GM23338 (cell line): Measurements from ENCODE around the gene EREG. TPM values are rescaled to one million over a fixed set of nuclear protein-coding genes. Genes with fewer than 3 reads are reported as not detected.

Experiments used
- ATAC-seq: fragments of 200-7000 bp; cut with Tn5 transposase; 3 replicates; pipeline ENCODE4 v1.9.1; 2020
- DNase-seq: peaks from one replicate; pipeline ENCODE4 v3.0.0-alpha.2; 2015; ENCODE audit warnings: low spot score
- H2AFZ ChIP-seq: fragments of 200-600 bp; sonication (generic); 2 replicates; pipeline ENCODE4 v1.8.0; 2016; ENCODE audit warnings: antibody characterized with exemption, mild to moderate bottlenecking, moderate library complexity
- H3F3A ChIP-seq: fragments of 200-600 bp; sonication (generic); replicated peaks from 2 replicates; pipeline ENCODE4 v1.8.0; 2017; ENCODE audit warnings: antibody characterized with exemption, mixed run types, low read depth
- H3K27ac ChIP-seq: fragments of 200-600 bp; sonication (generic); 2 replicates; pipeline ENCODE4 v1.6.1; 2016; ENCODE audit warnings: low read depth
- H3K27me3 ChIP-seq: fragments of 200-600 bp; sonication (generic); 2 replicates; pipeline ENCODE4 v1.8.0; 2016; ENCODE audit warnings: mild to moderate bottlenecking, mixed run types, moderate library complexity; ENCODE audit not compliant: insufficient read depth
- H3K36me3 ChIP-seq: fragments of 200-600 bp; sonication (generic); 2 replicates; pipeline ENCODE4 v1.8.0; 2016; ENCODE audit warnings: mild to moderate bottlenecking; ENCODE audit not compliant: insufficient read depth
- H3K4me1 ChIP-seq: fragments of 200-600 bp; sonication (generic); 2 replicates; pipeline ENCODE4 v1.8.0; 2016; ENCODE audit warnings: mild to moderate bottlenecking, moderate library complexity; ENCODE audit not compliant: insufficient read depth
- H3K4me2 ChIP-seq: fragments of 200-600 bp; sonication (generic); 2 replicates; pipeline ENCODE4 v1.7.1; 2017; ENCODE audit warnings: mixed run types
- H3K4me3 ChIP-seq: fragments of 200-600 bp; sonication (generic); 2 replicates; pipeline ENCODE4 v1.6.1; 2016; ENCODE audit warnings: mixed run types
- H3K79me2 ChIP-seq: fragments of 200-600 bp; sonication (generic); replicated peaks from 2 replicates; pipeline ENCODE4 v1.8.0; 2017; ENCODE audit warnings: mild to moderate bottlenecking; ENCODE audit not compliant: insufficient read depth
- H3K9me2 ChIP-seq: fragments of 200-600 bp; sonication (generic); 2 replicates; pipeline ENCODE4 v1.8.0; 2017; ENCODE audit not compliant: insufficient read depth
- H4K20me1 ChIP-seq: fragments of 200-600 bp; sonication (generic); replicated peaks from 2 replicates; pipeline ENCODE4 v1.8.0; 2017; ENCODE audit warnings: mild to moderate bottlenecking; ENCODE audit not compliant: insufficient read depth
- H3K27ac Mint-ChIP-seq: 2 replicates; pipeline ENCODE4 v1.8.0; 2020; ENCODE audit warnings: inconsistent platforms, mild to moderate bottlenecking, moderate library complexity, mixed read lengths
- H3K27me3 Mint-ChIP-seq: 3 replicates; pipeline ENCODE4 v1.8.0; 2022; ENCODE audit warnings: low read depth, mild to moderate bottlenecking, moderate library complexity, mixed read lengths, inconsistent platforms; ENCODE audit not compliant: insufficient read depth, poor library complexity
- H3K36me3 Mint-ChIP-seq: 3 replicates; pipeline ENCODE4 v1.8.0; 2021; ENCODE audit warnings: low read depth, mild to moderate bottlenecking, inconsistent platforms, moderate library complexity, mixed read lengths
- H3K4me1 Mint-ChIP-seq: 3 replicates; pipeline ENCODE4 v1.8.0; 2020; ENCODE audit warnings: mild to moderate bottlenecking, inconsistent platforms, mixed read lengths
- H3K4me3 Mint-ChIP-seq: 3 replicates; pipeline ENCODE4 v1.8.0; 2021; ENCODE audit warnings: moderate library complexity, mild to moderate bottlenecking, inconsistent platforms, mixed read lengths
- H3K9me3 Mint-ChIP-seq: 3 replicates; pipeline ENCODE4 v1.8.0; 2020; ENCODE audit warnings: moderate library complexity, mild to moderate bottlenecking, inconsistent platforms, mixed read lengths
- CTCF ChIP-seq, 2 experiments: fragments of 200-600 bp in 1 of 2; sonication (generic) in 1 of 2; conservative IDR thresholded peaks; 2 replicates each; pipeline versions ENCODE4 v1.5.1 to v1.6.1; 2016 to 2017; ENCODE audit warnings: antibody characterized with exemption in 2 of 2, low read depth in 2 of 2, mild to moderate bottlenecking in 2 of 2, moderate library complexity in 1 of 2
- ETS1 ChIP-seq: IDR thresholded peaks from 2 replicates; pipeline ENCODE4 v1.6.1; 2016; ENCODE audit warnings: antibody characterized with exemption
- EZH2 ChIP-seq: fragments of 200-600 bp; sonication (generic); IDR thresholded peaks from one replicate; pipeline ENCODE4 v1.8.0; 2017; ENCODE audit warnings: antibody characterized with exemption, mild to moderate bottlenecking, low read depth; ENCODE audit not compliant: unreplicated experiment
- EZH2phosphoT487 ChIP-seq: fragments of 200-600 bp; sonication (generic); IDR thresholded peaks from one replicate; pipeline ENCODE4 v1.8.1; 2018; ENCODE audit warnings: antibody characterized with exemption; ENCODE audit not compliant: unreplicated experiment
- JUNB ChIP-seq: IDR thresholded peaks from one replicate; pipeline ENCODE4 v1.6.1; 2016; ENCODE audit warnings: antibody characterized with exemption; ENCODE audit not compliant: unreplicated experiment
- NANOG ChIP-seq: IDR thresholded peaks from 2 replicates; pipeline ENCODE4 v1.6.1; 2016; ENCODE audit warnings: antibody characterized with exemption, borderline replicate concordance
- POLR2AphosphoS5 ChIP-seq: IDR thresholded peaks from 2 replicates; pipeline ENCODE4 v1.6.1; 2016; ENCODE audit warnings: antibody characterized with exemption, low read depth
- REST ChIP-seq: IDR thresholded peaks from one replicate; pipeline ENCODE4 v1.6.1; 2018; ENCODE audit warnings: antibody characterized with exemption; ENCODE audit not compliant: unreplicated experiment
- STAT1 ChIP-seq: IDR thresholded peaks from one replicate; pipeline ENCODE4 v1.6.1; 2016; ENCODE audit warnings: antibody characterized with exemption; ENCODE audit not compliant: unreplicated experiment
- ZNF331 ChIP-seq: fragments of 250-450 bp; sonication (Bioruptor Pico); IDR thresholded peaks from 2 replicates; pipeline ENCODE4 v1.5.0; 2020; ENCODE audit warnings: low read depth, mild to moderate bottlenecking, moderate library complexity
- polyA plus RNA-seq: library from polyadenylated mRNA; unstranded; fragments of >200 nt; fragmentation: Nextera tagmentation; extraction: Ambion mirVana; gene quantifications from 2 replicates; pipeline ENCODE4 v1.2.1, GENCODE V29; 2016
- total RNA-seq: library from RNA; depleted of rRNA; stranded (reverse); fragments of >200 nt; shearing (Covaris generic); gene quantifications from 2 replicates; pipeline ENCODE4 v1.2.3, GENCODE V29; 2014

EREG gene
- total and polyA plus RNA-seq, 2 experiments from 2014 or later, result not detected

- Mint-ChIP-seq H3K4me3 (no peak overlapping the region), H3K4me1 (no peaks in the 10 kb centered on the region)
- H2AFZ ChIP-seq, result no peak overlapping the region
Measured at GRCh38 chr4:74386159-74386558, 21.2 kb downstream of the EREG start.

More at GRCh38 chr4:74386159-74386558, 21.2 kb downstream of the EREG start:
- no peaks in the 10 kb centered on the region for H3K79me2 ChIP-seq
- no peak overlapping the region for H3K27ac Mint-ChIP-seq
- no peak overlapping the region for H3K4me3 ChIP-seq
- H3K9me2 ChIP-seq, result no peaks in the 10 kb centered on the region
- no peak overlapping the region for H3K4me2 ChIP-seq
- H3K27me3 ChIP-seq, result no peaks in the 10 kb centered on the region
- H3K36me3 ChIP-seq, result no peaks in the 10 kb centered on the region
- no peaks in the 10 kb centered on the region for H3K27me3 Mint-ChIP-seq
- DNase-seq (no peak), ATAC-seq (no peak)
- no peaks in the 10 kb centered on the region for H3K36me3 Mint-ChIP-seq
- no peak overlapping the region for H3K27ac ChIP-seq
- TF ChIP-seq CTCF (conservative IDR thresholded peaks at IDR 0.05; ENCODE audit: low read depth in 2 of 2) (no peak), EZH2 (no peak), EZH2phosphoT487 (no peak), ZNF331 (CRISPR knock-in tag) (no peak), JUNB (no peak), POLR2AphosphoS5 (no peak), ETS1 (no peak), NANOG (no peak), STAT1 (no peak), REST (no peak)
- no peaks in the 10 kb centered on the region for H3F3A ChIP-seq
- no peaks in the 10 kb centered on the region for H3K4me1 ChIP-seq
- H4K20me1 ChIP-seq, result no peaks in the 10 kb centered on the region
- H3K9me3 Mint-ChIP-seq, result no peaks in the 10 kb centered on the region
